GM10248 (cell line): ENCODE data around the gene SLC22A23.

Source experiments
- CTCF ChIA-PET: fragments of 300-600 bp; sonication (Branson Sonifier 250); formaldehyde crosslinking; extraction: SDS; loops from one replicate; lab custom pipeline; 2021; ENCODE audit warnings: antibody characterized with exemption; lab: Yijun Ruan, JAX
- POLR2A ChIA-PET: fragments of 350-650 bp; sonication (Branson Sonifier 250); formaldehyde crosslinking; extraction: SDS; loops from one replicate; lab custom pipeline; 2020; ENCODE audit warnings: antibody characterized with exemption; lab: Yijun Ruan, JAX
- DNase-seq: peaks from one replicate; pipeline ENCODE4 v3.0.0; 2012; ENCODE audit errors: extremely low spot score
- TF ChIP-seq, protein P1 (sequence below): IDR thresholded peaks from 2 replicates; pipeline ENCODE4 v1.5.1; 2012; ENCODE audit warnings: mild to moderate bottlenecking, low read depth; ENCODE audit errors: extremely low read depth, missing control alignments, control extremely low read depth

Gene SLC22A23

DNA sequence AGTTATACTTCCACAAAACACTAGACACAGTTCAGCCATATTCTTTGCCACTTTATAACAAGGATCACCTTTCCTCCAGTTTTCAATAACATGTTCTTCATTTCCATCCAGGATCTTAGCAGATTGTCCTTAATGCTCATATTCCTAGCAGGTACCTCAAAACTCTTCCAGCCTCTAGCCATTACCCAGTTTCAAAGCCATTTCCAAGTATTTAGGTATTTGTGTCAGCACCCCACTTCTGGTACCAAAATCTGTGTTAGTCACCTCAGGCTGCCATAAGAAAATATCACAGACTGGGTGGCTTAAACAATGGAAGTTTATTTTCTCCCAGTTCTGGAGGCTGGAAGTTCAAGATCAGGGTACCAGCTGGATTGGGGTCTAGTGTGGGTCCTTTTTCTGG, 23.2 kb upstream of the SLC22A23 start:
- TF ChIP-seq, protein P1, sequence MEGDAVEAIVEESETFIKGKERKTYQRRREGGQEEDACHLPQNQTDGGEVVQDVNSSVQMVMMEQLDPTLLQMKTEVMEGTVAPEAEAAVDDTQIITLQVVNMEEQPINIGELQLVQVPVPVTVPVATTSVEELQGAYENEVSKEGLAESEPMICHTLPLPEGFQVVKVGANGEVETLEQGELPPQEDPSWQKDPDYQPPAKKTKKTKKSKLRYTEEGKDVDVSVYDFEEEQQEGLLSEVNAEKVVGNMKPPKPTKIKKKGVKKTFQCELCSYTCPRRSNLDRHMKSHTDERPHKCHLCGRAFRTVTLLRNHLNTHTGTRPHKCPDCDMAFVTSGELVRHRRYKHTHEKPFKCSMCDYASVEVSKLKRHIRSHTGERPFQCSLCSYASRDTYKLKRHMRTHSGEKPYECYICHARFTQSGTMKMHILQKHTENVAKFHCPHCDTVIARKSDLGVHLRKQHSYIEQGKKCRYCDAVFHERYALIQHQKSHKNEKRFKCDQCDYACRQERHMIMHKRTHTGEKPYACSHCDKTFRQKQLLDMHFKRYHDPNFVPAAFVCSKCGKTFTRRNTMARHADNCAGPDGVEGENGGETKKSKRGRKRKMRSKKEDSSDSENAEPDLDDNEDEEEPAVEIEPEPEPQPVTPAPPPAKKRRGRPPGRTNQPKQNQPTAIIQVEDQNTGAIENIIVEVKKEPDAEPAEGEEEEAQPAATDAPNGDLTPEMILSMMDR = no peak
- no peak for DNase-seq
- CTCF ChIA-PET = no interaction called here
- POLR2A ChIA-PET = no interaction called here

DNA sequence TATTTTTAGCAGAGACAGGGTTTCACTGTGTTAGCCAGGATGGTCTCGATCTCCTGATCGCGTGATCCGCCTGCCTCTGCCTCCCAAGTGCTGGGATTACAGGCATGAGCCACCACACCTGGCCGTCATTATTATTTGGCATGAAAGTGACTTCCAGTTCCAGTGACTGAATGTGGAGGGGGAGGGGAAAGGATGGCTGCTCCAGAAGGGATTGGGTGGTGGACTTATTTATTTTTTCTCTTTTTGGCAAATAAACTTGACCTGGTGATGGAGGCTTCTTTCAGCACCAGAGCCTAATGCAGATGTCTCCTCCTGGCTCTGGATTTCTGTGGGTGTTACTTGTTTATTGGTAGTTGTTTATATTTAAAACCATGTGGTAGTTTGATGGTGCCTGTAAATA, 16.9 kb upstream of the SLC22A23 start:
- no peak for DNase-seq
- TF ChIP-seq, protein P1 = no peak
- POLR2A ChIA-PET = no interaction called here
- CTCF ChIA-PET = interaction anchor here (1.2 to 4.3 kb wide), 3 partner anchors 13 to 97 kb away, joined by 3 to 16 read pairs (median 4); no protein-coding TSS in a partner anchor

DNA sequence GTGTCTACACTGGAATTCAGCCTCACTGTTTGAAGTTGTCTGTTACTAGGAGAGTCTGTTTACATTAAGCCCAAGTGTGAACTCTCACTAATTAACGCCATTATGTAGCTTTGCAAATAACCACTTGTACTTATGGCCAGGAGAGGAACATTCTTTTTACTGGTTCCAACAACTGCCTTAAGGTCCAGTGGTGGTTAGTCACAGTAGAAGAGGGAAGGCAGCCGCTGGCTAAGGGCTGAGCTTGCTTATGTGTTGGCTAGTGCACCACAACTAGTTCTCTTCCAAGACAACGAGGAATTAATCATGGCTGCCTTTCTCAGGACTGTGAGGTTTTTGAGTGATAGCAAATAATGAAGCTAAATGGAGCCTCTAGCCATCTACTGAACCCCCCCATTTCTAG, 14.9 kb upstream of the SLC22A23 start:
- CTCF ChIA-PET = interaction anchor here (1.0 to 4.3 kb wide), 3 partner anchors 11 to 61 kb away, joined by 3 to 16 read pairs (median 3); no protein-coding TSS in a partner anchor
- TF ChIP-seq, protein P1 = no peak

GRCh38 chr6:3471286-3471685, 14.4 kb upstream of the SLC22A23 start:
- ChIA-PET CTCF (interaction anchor here (1.0 to 4.3 kb wide), 3 partner anchors 10 to 60 kb away, joined by 3 to 16 read pairs (median 3); no protein-coding TSS in a partner anchor), POLR2A (no interaction called here)
- TF ChIP-seq, protein P1 = no peak
- DNase-seq = no peak

More for the DNA sequence above, 14.9 kb upstream of the SLC22A23 start:
- DNase-seq = no peak
- POLR2A ChIA-PET = no interaction called here

DNA sequence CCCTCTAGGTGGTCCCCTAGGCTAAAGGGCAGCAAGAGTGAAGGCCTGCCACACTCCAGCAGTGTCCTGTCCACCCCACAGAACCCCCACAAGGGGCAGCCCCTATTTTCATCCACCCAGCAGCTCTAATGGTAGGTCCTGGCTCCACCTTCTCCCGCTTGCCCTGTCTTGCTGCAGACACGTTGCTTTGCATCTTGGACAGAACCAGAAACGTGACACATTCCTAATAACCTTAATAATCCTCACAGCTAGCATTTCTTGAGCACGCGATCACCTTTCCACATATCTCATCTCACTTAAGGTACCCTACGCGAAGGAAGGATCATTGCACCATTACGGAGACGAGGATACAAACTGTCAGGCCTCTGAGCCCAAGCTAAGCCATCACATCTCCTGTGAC, 11.7 kb upstream of the SLC22A23 start:
- TF ChIP-seq, protein P1 = no peak
- DNase-seq = no peak
- ChIA-PET POLR2A (no interaction called here), CTCF (no interaction called here)

GRCh38 chr6:3467996-3468395, 11.1 kb upstream of the SLC22A23 start:
- ChIA-PET POLR2A (no interaction called here), CTCF (no interaction called here)

More at GRCh38 chr6:3467996-3468395, 11.1 kb upstream of the SLC22A23 start:
- DNase-seq = no peak
- TF ChIP-seq, protein P1 = no peak
